RWPE2 (cell line): Measurements from ENCODE around the gene SLC7A6OS.

Source experiments
- ATAC-seq: fragments of 200-7000 bp; cut with Tn5 transposase; 3 replicates; pipeline ENCODE4 v1.9.1; 2021; ENCODE audit warnings: low read depth
- DNase-seq: peaks from one replicate; pipeline ENCODE4 v3.0.0-alpha.2; 2020; ENCODE audit warnings: low spot score
- H3K27ac ChIP-seq: fragments of 450-650 bp; 2 replicates; pipeline ENCODE4 v1.5.1; 2017; ENCODE audit warnings: mild to moderate bottlenecking; ENCODE audit not compliant: poor library complexity, severe bottlenecking
- H3K27me3 ChIP-seq: fragments of 250-450 bp; sonication (Bioruptor Pico); 2 replicates; pipeline ENCODE4 v1.5.1; 2021; ENCODE audit warnings: mild to moderate bottlenecking, moderate library complexity; ENCODE audit not compliant: insufficient read depth, poor library complexity, severe bottlenecking
- H3K36me3 ChIP-seq: fragments of 250-450 bp; sonication (Bioruptor Pico); 2 replicates; pipeline ENCODE4 v1.5.1; 2020; ENCODE audit warnings: low read depth, mild to moderate bottlenecking, moderate library complexity
- H3K4me1 ChIP-seq: fragments of 250-450 bp; sonication (Bioruptor Pico); 2 replicates; pipeline ENCODE4 v1.5.1; 2021; ENCODE audit warnings: mild to moderate bottlenecking, moderate library complexity; ENCODE audit not compliant: insufficient read depth, poor library complexity, severe bottlenecking
- H3K4me3 ChIP-seq: fragments of 250-450 bp; sonication (Bioruptor Pico); 2 replicates; pipeline ENCODE4 v1.5.1; 2021; ENCODE audit warnings: mild to moderate bottlenecking, moderate library complexity; ENCODE audit not compliant: severe bottlenecking
- H3K9me3 ChIP-seq: fragments of 250-450 bp; sonication (Bioruptor Pico); 2 replicates; pipeline ENCODE4 v1.5.1; 2021; ENCODE audit warnings: mild to moderate bottlenecking, moderate library complexity; ENCODE audit not compliant: severe bottlenecking
- CTCF ChIP-seq: fragments of 450-650 bp; IDR thresholded peaks from one replicate; pipeline ENCODE4 v1.5.1; 2017; ENCODE audit warnings: mild to moderate bottlenecking, moderate library complexity; ENCODE audit not compliant: poor library complexity, severe bottlenecking

SLC7A6OS gene

DNA sequence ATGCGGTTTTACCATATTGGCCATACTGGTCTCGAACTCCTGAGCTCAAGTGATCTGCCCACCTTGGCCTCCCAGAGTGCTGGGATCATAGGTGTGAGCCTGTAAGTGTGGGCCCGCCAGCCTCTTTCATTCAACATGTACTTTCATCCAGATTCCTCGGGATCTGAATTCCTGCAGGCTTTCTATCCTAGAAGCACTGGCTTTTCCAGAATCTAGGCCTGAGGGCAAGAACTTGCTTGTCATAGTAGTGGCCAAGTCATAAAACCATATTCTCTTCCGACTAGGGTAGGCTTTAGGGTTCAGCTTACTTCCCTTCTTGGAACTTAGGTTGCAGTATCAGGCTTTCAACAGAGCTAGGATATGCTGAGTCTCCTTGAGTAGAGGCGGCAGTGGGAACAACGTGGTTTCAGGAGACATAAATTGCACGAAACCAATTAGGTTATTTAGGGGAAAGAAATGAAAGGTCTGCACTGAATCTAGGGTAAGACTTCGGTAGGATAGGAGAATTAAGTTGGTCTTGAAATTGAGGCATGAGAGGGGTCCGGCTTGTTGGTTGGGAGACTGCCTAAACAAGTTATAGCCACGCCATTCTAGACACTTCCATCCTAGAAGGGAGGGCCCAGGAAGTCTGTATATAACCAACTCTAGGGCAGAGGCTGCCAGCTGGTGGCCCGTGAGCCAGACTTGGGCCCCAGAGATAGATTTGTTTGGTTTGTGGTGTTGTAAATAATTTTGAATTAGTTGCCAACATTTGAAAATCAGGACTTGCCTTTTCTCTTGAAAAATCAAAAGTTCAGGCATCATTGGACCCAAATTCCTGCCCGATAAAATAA, 30.8 kb downstream of the SLC7A6OS start:
- Histone ChIP-seq H3K4me1 (peaks cover 12% of the 10 kb centered on the region), H3K4me3 (no peak overlapping the region), H3K27ac (no peak overlapping the region), H3K27me3 (no peaks in the 10 kb centered on the region), H3K9me3 (no peaks in the 10 kb centered on the region), H3K36me3 (peaks cover 38% of the 10 kb centered on the region)
- DNase-seq (no peak), ATAC-seq (no peak)
- no peak for TF ChIP-seq CTCF

- Histone ChIP-seq H3K4me1 (peaks cover 23% of the 10 kb centered on the region), H3K27me3 (no peaks in the 10 kb centered on the region), H3K9me3 (no peaks in the 10 kb centered on the region), H3K36me3 (peaks cover 40% of the 10 kb centered on the region), H3K4me3 (no peak overlapping the region), H3K27ac (no peak overlapping the region)
- no peak for TF ChIP-seq CTCF
- DNase-seq, result no peak
- ATAC-seq, result no peak
Measured at GRCh38 chr16:68276223-68276622, 34.5 kb downstream of the SLC7A6OS start.

DNA sequence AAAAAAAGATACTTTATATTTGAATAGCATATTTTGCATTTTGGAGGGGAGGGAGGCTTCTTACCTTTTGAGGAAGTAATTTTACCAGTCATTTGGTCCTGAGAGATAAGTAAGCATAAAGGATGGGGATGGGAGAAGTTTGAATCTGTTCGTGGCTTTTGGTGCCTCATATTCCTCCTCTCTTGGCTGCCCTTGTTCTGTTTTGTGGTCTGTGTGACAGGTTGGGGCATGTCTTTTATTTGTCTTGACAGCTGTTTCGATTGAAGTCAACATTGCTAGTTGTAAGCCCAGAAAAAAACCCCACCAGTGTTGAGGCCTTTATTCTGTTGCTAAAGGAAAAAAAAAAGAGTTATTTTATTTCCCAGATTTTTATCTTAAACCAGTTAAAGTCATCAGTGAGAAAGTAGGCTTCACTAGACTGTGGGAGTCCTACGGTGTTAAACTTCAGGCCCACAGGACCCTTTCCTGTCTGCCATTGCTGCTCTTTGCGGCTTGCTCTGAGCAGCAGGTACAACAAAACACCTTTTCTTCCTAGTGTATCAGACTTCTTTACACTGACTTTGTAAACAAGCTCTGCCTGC, 35.0 kb downstream of the SLC7A6OS start:
- peak; percentile 53; the same call in 2 of the 3 replicates for ATAC-seq
- TF ChIP-seq CTCF, result no peak

GRCh38 chr16:68274441-68274840, 36.3 kb downstream of the SLC7A6OS start:
- TF ChIP-seq CTCF, result no peak
- Histone ChIP-seq H3K9me3 (no peaks in the 10 kb centered on the region), H3K27ac (no peak overlapping the region), H3K36me3 (peaks cover 36% of the 10 kb centered on the region), H3K27me3 (no peaks in the 10 kb centered on the region), H3K4me1 (peaks cover 23% of the 10 kb centered on the region), H3K4me3 (no peak overlapping the region)
- ATAC-seq (no peak), DNase-seq (no peak)

More for the DNA sequence above, 35.0 kb downstream of the SLC7A6OS start:
- H3K9me3 ChIP-seq, result no peaks in the 10 kb centered on the region
- H3K36me3 ChIP-seq, result peaks cover 40% of the 10 kb centered on the region
- H3K4me1 ChIP-seq, result peaks cover 23% of the 10 kb centered on the region
- H3K4me3 ChIP-seq, result no peak overlapping the region
- no peaks in the 10 kb centered on the region for H3K27me3 ChIP-seq
- H3K27ac ChIP-seq, result no peak overlapping the region
- DNase-seq, result no peak

DNA sequence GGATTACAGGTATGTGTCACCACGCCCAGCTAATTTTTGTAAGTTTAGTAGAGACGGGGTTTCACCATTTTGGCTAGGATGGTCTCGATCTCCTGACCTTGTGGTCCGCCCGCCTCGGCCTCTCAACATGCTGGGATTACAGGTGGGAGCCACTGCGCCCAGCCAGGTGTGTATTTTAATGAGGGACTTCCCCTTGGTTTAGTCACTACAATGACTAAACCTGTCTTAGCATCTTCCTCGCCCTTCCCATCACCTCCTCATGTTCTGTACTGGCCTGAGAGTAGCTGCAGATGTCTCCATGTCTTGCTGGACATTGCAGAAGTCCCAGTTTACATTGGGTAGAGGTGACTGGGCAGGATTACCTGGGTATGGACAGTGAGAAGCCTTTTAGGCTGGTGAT, 36.9 kb downstream of the SLC7A6OS start:
- Histone ChIP-seq H3K36me3 (peaks cover 30% of the 10 kb centered on the region), H3K27me3 (no peaks in the 10 kb centered on the region), H3K4me3 (no peak overlapping the region), H3K27ac (no peak overlapping the region), H3K9me3 (no peaks in the 10 kb centered on the region), H3K4me1 (peaks cover 23% of the 10 kb centered on the region)
- ATAC-seq, result peak; percentile 48; the same call in 1 of the 3 replicates
- no peak for DNase-seq
- TF ChIP-seq CTCF, result no peak
